ENCODE results near the gene UBL3.

DNA sequence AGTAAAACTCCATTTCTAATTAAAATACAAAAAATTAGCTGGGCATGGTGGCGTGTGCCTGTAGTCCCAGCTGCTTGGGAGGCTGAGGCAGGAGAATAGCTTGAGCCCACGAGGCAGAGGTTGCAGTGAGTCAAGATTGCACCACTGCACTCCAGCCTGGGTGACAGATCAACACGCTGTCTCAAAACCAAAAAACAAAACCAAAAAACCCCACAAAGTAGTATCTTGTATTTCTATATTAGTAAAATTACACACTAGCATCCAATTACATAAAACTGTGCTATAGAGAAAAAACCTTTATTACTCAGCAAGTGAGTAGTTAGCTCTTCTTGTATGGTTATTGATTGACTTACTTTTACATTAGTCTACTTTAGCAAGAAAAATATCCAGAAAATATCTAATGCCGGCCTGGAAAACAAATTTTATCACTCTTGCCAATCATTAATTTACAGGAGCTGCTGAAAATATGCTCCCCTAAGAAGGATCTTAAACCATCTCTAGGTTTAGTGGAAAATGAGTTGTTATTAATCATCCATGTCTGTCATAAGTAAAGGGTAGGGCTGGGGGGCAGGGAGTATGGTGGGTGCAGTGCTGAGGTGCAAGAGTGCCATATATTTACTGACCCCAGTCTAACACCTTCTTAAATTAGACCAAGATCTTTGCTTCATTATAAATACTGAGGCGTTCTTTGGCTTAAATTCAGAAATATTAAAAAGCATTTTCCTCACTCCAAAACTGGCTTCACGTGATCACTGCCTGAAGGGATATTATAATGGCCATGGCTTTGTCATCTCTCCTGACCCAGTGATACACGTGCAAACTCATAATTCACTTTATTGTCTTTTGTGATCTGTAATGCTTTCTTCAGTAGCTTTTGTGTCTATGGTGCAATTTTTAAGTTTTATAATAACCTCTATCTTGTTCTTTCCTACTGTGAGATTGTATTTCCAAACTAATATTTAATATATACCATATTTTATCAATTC is 44.1 kb downstream of the UBL3 start:
- TF ChIP-seq, protein P1, sequence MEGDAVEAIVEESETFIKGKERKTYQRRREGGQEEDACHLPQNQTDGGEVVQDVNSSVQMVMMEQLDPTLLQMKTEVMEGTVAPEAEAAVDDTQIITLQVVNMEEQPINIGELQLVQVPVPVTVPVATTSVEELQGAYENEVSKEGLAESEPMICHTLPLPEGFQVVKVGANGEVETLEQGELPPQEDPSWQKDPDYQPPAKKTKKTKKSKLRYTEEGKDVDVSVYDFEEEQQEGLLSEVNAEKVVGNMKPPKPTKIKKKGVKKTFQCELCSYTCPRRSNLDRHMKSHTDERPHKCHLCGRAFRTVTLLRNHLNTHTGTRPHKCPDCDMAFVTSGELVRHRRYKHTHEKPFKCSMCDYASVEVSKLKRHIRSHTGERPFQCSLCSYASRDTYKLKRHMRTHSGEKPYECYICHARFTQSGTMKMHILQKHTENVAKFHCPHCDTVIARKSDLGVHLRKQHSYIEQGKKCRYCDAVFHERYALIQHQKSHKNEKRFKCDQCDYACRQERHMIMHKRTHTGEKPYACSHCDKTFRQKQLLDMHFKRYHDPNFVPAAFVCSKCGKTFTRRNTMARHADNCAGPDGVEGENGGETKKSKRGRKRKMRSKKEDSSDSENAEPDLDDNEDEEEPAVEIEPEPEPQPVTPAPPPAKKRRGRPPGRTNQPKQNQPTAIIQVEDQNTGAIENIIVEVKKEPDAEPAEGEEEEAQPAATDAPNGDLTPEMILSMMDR (IDR thresholded peaks at IDR 0.05) = no peak
- no peak for TF ChIP-seq POLR2A (IDR thresholded peaks at IDR 0.05)
